T follicular helper cell (primary cell): Measurements from ENCODE around the gene NGEF.
"Not testable (repeated sequence)": the region's sequence is repeated elsewhere in the genome, so short reads cannot be mapped to it uniquely, and the experiment has no call there.

Experiments
- DNase-seq: peaks from one replicate; pipeline ENCODE4 v3.0.0-alpha.2; 2020; ENCODE audit warnings: low read depth

Gene NGEF

GRCh38 chr2:232927793-232928550 is 85.1 kb downstream of the NGEF start:
- no peak for DNase-seq

GRCh38 chr2:232927032-232927792 is 85.8 kb downstream of the NGEF start:
- DNase-seq = no peak

- no peak for DNase-seq
Observed at GRCh38 chr2:232926431-232926939, 86.6 kb downstream of the NGEF start.

GRCh38 chr2:232925821-232926156 is 87.3 kb downstream of the NGEF start:
- DNase-seq = no peak

- no peak for DNase-seq
Observed at GRCh38 chr2:232925153-232925820, 87.8 kb downstream of the NGEF start.

GRCh38 chr2:232924433-232924832 is 88.6 kb downstream of the NGEF start:
- DNase-seq = no peak

- DNase-seq = no peak
Observed at GRCh38 chr2:232920760-232921159, 92.3 kb downstream of the NGEF start.

GRCh38 chr2:232920055-232920454 is 93.0 kb downstream of the NGEF start:
- no peak for DNase-seq

GRCh38 chr2:232919141-232919540 is 93.9 kb downstream of the NGEF start:
- DNase-seq = no peak

- DNase-seq = no peak
Observed at GRCh38 chr2:232913903-232914302, 99.2 kb downstream of the NGEF start.

GRCh38 chr2:232911712-232912277 is 101.3 kb downstream of the NGEF start:
- DNase-seq = no peak

- DNase-seq = no peak
Observed at GRCh38 chr2:232910376-232910775, 102.7 kb downstream of the NGEF start.

GRCh38 chr2:232908695-232909094 is 104.4 kb downstream of the NGEF start:
- DNase-seq = no peak

GRCh38 chr2:232907718-232908085 is 105.4 kb downstream of the NGEF start:
- DNase-seq = not testable (repeated sequence)

GRCh38 chr2:232906867-232907717 is 106.0 kb downstream of the NGEF start:
- DNase-seq = not testable (repeated sequence)

- no peak for DNase-seq
Observed at GRCh38 chr2:232903989-232904388, 109.1 kb downstream of the NGEF start.

- no peak for DNase-seq
Observed at GRCh38 chr2:232901736-232902578, 111.1 kb downstream of the NGEF start.

- DNase-seq = no peak
Observed at GRCh38 chr2:232900811-232901735, 112.0 kb downstream of the NGEF start.
